BJ (cell line): ENCODE data around the gene CORIN. TPM values are rescaled to one million over a fixed set of nuclear protein-coding genes. Genes with fewer than 3 reads are reported as not detected.

Source experiments
- CTCF ChIA-PET: fragments of 350-600 bp; formaldehyde crosslinking; extraction: SDS; loops from one replicate; lab custom pipeline; 2021; ENCODE audit warnings: antibody characterized with exemption, inconsistent platforms; lab: Yijun Ruan, JAX
- POLR2A ChIA-PET: fragments of 300-600 bp; sonication (Branson Sonifier 250); formaldehyde crosslinking; extraction: SDS; loops from one replicate; lab custom pipeline; 2021; ENCODE audit warnings: antibody characterized with exemption; lab: Charles Lee
- DNase-seq: peaks from one replicate; pipeline ENCODE4 v3.0.0-alpha.2; 2011; ENCODE audit warnings: low read depth
- H3K27me3 ChIP-seq: 2 replicates; pipeline ENCODE4 v1.6.0; 2011; ENCODE audit warnings: low read length; ENCODE audit not compliant: control insufficient read depth, insufficient read depth
- H3K36me3 ChIP-seq: 2 replicates; pipeline ENCODE4 v1.5.1; 2011; ENCODE audit warnings: low read length; ENCODE audit not compliant: control insufficient read depth, insufficient read depth
- H3K4me3 ChIP-seq: 2 replicates; pipeline ENCODE4 v1.5.1; 2011; ENCODE audit warnings: low read depth, mild to moderate bottlenecking, control low read depth, low read length
- polyA plus RNA-seq: library from polyadenylated mRNA; depleted of rRNA; stranded (reverse); fragments of >200 nt; gene quantifications from 2 replicates; pipeline ENCODE4 v1.2.3, GENCODE V29; 2011
- TF ChIP-seq, protein P1 (sequence below): IDR thresholded peaks from 2 replicates; pipeline ENCODE4 v1.5.1; 2011; ENCODE audit warnings: low read depth, mild to moderate bottlenecking, control low read depth, inconsistent platforms, low read length, moderate library complexity; ENCODE audit not compliant: insufficient read depth

Gene CORIN
- polyA plus RNA-seq, 1 experiment: 22.1 TPM

DNA sequence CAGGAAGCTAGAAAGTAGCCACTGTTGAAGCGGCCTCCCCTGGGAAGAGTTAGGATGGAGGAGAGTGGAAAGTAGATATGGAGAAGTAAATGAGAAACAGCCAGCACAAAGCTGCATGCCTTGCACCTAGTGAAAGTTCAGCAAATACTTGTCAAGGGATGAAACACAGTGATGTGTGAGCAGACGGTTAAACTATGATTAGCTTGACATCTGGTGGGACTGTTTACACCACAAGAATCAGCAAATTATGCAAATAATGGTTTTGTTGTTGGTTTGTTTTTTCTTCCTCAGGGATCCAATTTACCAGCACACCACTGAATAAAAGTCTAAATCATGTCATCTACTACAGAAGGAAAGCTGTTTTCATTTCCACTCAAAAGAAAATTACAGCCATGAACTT is 87.1 kb downstream of the CORIN start:
- DNase-seq: no peak
- H3K27me3 ChIP-seq: no peaks in the 10 kb centered on the region
- ChIA-PET POLR2A (no interaction called here), CTCF (no interaction called here)
- H3K36me3 ChIP-seq: no peaks in the 10 kb centered on the region
- TF ChIP-seq, protein P1, sequence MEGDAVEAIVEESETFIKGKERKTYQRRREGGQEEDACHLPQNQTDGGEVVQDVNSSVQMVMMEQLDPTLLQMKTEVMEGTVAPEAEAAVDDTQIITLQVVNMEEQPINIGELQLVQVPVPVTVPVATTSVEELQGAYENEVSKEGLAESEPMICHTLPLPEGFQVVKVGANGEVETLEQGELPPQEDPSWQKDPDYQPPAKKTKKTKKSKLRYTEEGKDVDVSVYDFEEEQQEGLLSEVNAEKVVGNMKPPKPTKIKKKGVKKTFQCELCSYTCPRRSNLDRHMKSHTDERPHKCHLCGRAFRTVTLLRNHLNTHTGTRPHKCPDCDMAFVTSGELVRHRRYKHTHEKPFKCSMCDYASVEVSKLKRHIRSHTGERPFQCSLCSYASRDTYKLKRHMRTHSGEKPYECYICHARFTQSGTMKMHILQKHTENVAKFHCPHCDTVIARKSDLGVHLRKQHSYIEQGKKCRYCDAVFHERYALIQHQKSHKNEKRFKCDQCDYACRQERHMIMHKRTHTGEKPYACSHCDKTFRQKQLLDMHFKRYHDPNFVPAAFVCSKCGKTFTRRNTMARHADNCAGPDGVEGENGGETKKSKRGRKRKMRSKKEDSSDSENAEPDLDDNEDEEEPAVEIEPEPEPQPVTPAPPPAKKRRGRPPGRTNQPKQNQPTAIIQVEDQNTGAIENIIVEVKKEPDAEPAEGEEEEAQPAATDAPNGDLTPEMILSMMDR: no peak
- H3K4me3 ChIP-seq: no peak overlapping the region

DNA sequence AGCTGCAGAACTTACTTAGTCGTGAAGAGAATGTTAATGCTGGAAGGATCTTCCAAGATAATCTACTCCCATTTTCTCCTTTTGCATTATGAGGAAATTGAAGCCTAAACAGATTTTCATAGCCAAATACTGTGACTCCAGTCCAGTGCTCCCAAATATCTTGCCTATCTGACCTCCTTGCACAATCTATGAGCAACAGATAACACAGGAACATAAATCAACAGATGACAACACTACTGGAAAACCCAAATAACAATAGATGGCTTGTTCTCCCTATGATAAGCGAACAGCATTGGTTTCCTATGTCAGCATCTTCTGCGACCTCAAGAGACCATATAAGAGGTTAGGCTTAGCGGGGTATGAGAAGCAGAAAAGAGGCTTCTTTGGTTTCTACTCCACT is 88.0 kb downstream of the CORIN start:
- no peak for DNase-seq

DNA sequence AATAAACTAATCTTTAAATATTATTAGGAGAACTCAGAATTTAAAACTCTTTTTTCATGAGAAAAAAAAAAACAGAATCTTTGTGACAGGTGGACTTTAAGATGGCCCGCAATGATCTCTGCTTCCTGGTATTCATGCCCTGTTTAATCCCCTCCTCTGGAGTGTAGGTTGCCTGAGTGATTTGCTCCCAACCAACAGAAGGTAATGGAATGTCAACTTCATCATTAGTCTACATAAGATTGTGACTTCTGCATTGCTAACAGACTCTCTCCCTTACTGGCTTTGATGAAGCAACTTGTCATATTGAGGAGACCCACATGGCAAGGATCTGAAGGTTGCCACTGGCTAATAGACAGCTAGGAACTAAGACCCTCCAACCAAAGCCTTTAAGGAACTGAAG is 88.8 kb downstream of the CORIN start:
- CTCF ChIA-PET: no interaction called here

More for the DNA sequence above, 88.0 kb downstream of the CORIN start:
- TF ChIP-seq, protein P1: no peak
- Histone ChIP-seq H3K4me3 (no peak overlapping the region), H3K27me3 (no peaks in the 10 kb centered on the region), H3K36me3 (no peaks in the 10 kb centered on the region)
- ChIA-PET POLR2A (no interaction called here), CTCF (no interaction called here)

DNA sequence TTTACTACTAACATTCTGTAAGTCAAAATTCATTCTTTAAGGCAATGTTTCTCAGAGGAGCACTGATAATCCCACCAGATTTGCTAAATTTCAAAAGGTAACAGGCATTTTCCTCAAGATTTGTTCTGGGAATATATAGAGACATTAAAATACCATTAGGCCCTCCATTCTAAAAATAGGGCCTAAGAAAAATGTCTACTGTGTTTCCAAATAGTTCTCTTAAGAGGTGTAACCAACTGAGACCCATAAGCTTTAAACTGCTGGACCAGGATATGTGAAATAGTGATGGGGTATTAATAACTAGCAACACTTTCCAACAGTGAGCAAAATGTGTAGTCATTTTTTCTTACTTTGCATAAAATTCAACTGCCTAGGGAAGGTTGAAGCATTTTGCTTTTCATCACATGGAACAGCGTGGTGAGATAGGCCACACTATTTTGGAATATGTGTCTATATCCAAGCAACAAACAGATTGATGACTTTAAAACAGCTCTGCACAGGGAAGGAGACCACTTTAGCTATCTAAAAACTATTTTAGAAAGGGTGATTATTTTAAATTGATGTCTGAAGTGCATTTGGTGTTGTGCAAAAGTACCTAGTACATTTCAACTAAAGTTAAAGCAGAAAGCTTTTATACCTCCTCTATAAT is 89.9 kb downstream of the CORIN start:
- CTCF ChIA-PET: interaction anchor here (1.3 kb wide), 1 partner anchor 88 kb away, joined by 4 read pairs; no protein-coding TSS in a partner anchor
- Histone ChIP-seq H3K36me3 (no peaks in the 10 kb centered on the region), H3K27me3 (no peaks in the 10 kb centered on the region), H3K4me3 (no peak overlapping the region)
- no peak for DNase-seq
- POLR2A ChIA-PET: no interaction called here
- TF ChIP-seq, protein P1: no peak

More for the DNA sequence above, 88.8 kb downstream of the CORIN start:
- Histone ChIP-seq H3K4me3 (no peak overlapping the region), H3K27me3 (no peaks in the 10 kb centered on the region), H3K36me3 (no peaks in the 10 kb centered on the region)
- TF ChIP-seq, protein P1: no peak
- POLR2A ChIA-PET: no interaction called here
- DNase-seq: no peak

DNA sequence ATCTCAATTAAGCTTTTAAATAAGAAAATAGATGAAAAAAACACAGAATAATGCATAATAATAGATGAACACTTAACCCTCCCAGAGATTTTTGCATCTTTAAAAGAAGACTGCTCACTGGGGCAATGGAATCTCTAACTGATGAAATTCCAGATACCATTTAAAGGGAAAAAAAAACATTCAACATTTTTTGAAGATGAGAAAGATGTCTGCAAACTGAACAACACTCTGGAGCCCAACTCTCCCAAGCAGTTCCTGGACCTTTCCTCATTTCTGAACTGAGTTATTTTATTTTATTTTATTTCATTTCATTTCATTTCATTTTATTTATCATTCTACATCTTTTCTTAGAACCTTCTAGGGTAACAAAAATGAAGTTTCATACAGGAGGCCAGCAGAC is 90.7 kb downstream of the CORIN start:
- DNase-seq: no peak
- TF ChIP-seq, protein P1: no peak
- ChIA-PET CTCF (interaction anchor here (0.7 to 1.3 kb wide), 2 partner anchors 9 to 89 kb away, joined by 3 to 4 read pairs; no protein-coding TSS in a partner anchor), POLR2A (no interaction called here)
- H3K27me3 ChIP-seq: no peaks in the 10 kb centered on the region
- no peaks in the 10 kb centered on the region for H3K36me3 ChIP-seq
- H3K4me3 ChIP-seq: no peak overlapping the region
